ENCODE results near the gene NR4A1.

The NR4A1 gene

DNA sequence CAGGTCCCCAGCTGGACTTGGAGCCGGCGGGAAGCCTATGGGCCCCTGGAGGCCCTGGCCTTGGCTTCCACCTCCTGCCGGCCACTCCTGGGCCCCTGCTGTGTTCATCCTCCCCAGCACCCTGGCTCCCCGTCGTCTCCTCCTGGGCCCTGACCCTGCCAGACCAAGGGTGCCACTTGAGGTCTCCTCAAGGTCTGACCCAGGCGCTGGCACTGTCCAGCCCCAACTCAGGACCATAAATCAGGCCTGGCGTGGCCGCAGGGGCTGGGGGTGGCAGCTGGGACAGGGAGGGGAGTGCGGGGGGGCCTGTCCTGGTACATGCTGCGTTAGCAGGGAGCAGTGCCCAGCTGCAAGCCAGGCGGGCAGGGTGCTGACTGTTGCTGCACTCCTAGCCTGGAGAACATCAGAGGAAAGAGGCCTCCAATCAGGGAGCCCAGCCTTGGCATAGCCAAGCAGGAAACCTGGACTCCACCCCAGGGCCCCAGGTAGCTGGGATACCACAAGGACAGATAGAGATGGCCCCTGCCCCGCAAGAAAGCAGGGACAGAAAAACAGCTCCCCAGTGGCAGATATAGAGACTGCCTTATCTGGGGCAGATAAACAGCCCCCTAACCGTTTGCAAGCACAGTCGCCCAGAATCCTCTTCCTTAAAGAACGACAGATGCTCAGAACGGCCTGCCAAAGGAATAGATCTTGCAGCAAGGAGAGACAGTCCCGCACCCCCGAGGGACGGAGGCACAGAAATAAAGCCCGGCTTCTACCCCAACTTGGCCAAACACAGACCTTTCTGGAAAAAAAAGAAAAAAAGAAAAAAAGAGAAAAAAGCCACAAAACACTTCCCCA, 12.1 kb downstream of the NR4A1 start:
- TF ChIP-seq, protein P1, sequence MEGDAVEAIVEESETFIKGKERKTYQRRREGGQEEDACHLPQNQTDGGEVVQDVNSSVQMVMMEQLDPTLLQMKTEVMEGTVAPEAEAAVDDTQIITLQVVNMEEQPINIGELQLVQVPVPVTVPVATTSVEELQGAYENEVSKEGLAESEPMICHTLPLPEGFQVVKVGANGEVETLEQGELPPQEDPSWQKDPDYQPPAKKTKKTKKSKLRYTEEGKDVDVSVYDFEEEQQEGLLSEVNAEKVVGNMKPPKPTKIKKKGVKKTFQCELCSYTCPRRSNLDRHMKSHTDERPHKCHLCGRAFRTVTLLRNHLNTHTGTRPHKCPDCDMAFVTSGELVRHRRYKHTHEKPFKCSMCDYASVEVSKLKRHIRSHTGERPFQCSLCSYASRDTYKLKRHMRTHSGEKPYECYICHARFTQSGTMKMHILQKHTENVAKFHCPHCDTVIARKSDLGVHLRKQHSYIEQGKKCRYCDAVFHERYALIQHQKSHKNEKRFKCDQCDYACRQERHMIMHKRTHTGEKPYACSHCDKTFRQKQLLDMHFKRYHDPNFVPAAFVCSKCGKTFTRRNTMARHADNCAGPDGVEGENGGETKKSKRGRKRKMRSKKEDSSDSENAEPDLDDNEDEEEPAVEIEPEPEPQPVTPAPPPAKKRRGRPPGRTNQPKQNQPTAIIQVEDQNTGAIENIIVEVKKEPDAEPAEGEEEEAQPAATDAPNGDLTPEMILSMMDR (IDR thresholded peaks at IDR 0.05; ENCODE audit: borderline replicate concordance, control extremely low read depth, extremely low read depth, insufficient read depth, missing control alignments): no peak
- DNase-seq (ENCODE audit: low spot score): no peak
- in situ Hi-C loops (cut with MboI; ENCODE audit: low sequenced_read_pairs, unreplicated experiment): no loop called here

DNA sequence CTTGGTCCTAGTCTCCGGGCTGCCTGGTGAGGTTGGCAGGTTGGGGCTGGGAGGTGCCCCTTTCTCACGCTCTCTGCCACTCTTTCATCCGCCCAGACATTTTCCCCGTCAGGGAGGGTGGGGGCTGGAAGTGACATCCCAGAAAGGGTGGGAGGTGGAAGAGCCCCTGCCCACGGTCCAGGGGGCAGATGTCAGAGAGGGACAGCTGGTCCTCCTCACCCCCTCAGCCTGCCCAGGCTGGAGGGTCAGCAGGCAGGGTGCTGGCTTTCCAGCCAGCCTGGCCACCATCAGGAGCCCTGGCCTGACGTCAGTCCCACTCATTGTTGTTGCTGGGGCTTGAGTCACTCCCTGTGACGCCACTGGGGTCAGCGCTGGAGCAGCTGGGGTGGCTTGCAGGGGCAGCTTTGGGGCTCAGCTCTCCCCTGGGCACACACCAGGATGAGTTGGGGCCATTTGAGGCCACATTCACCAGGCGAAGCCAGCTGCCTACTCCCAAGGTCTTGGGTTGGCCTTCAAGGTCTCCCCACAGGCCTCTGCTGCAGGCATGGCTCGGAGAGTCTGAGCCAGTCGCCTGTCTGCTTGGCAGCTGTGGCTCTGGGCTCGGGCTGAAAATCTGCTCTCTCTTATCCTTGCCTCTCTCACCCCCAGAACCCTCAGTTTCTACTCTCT, 12.9 kb downstream of the NR4A1 start:
- TF ChIP-seq, protein P1 (IDR thresholded peaks at IDR 0.05; ENCODE audit: borderline replicate concordance, control extremely low read depth, extremely low read depth, insufficient read depth, missing control alignments): no peak
- DNase-seq (ENCODE audit: low spot score): no peak
- in situ Hi-C loops (cut with MboI; ENCODE audit: low sequenced_read_pairs, unreplicated experiment): no loop called here

DNA sequence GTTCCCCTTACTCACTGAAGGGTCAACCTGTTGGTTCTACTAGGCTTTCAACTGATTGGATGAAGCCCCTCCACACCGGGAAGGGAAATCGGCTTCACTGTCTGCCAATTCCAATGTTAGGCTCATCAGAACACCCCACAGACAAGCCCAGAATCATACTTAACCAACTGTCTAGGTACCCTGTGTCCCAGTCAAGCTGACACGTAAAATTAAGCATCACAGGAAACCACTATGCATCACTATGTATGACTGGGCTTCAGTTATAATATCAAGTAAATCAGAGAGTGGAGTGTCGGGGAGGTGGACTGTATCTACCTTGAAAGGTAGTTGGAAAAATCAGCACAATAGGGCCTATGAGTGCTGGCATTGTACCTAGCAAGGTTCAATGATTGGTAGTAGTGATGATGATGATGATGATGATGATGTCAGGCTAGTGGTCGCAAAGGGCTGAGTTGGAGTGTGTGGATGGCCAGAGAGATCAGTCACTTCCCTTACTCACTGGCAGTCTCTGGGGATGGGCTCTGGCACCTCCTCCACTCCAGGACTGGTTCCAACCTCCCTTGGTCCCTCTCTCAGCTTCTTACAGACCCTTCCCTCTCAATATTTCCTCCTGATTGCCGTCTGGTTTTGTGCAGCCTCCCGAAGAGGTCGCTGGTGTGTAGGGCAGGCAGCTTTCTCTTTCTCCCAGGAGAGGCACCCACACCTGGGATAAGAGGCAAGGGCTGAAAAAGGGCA, 15.3 kb downstream of the NR4A1 start:
- TF ChIP-seq, protein P1 (IDR thresholded peaks at IDR 0.05; ENCODE audit: borderline replicate concordance, control extremely low read depth, extremely low read depth, insufficient read depth, missing control alignments): no peak
- in situ Hi-C loops (cut with MboI; ENCODE audit: low sequenced_read_pairs, unreplicated experiment): no loop called here
- DNase-seq (ENCODE audit: low spot score): no peak

- no peak for DNase-seq (ENCODE audit: low spot score)
- in situ Hi-C loops (cut with MboI; ENCODE audit: low sequenced_read_pairs, unreplicated experiment): no loop called here
- TF ChIP-seq, protein P1 (IDR thresholded peaks at IDR 0.05; ENCODE audit: borderline replicate concordance, control extremely low read depth, extremely low read depth, insufficient read depth, missing control alignments): no peak
These were observed 15.8 kb downstream of the NR4A1 start for GRCh38 chr12:52067081-52067374.

GRCh38 chr12:52069327-52070184, 18.3 kb downstream of the NR4A1 start, which contains the start of gene ATG101:
Gene ATG101 (plus strand): TSS chr12:52069978. CDS start chr12:52073651, 3,673 bp downstream.
- TF ChIP-seq, protein P1 (IDR thresholded peaks at IDR 0.05; ENCODE audit: borderline replicate concordance, control extremely low read depth, extremely low read depth, insufficient read depth, missing control alignments): peak; percentile 96
- peak; percentile 96 for DNase-seq (ENCODE audit: low spot score)
- in situ Hi-C loops (cut with MboI; ENCODE audit: low sequenced_read_pairs, unreplicated experiment): no loop called here

All from GM13976 (cell line).